Gastroesophageal sphincter (tissue), 3 donors: Measurements from ENCODE around the gene TRIM65.
A peak's percentile ranks its signal among the peaks of the same experiment; 100 is the strongest.

Experiments used
- POLR2AphosphoS5 ChIP-seq: sonication (generic); formaldehyde crosslinking; IDR thresholded peaks from one replicate; pipeline ENCODE4 v1.6.1; 2017; ENCODE audit warnings: antibody characterized with exemption
- TF ChIP-seq, protein P1 (sequence below), 4 experiments: fragments of 200-600 bp in 2 of 4; fragments of 450-650 bp in 2 of 4; sonication (generic) in 1 of 4; IDR thresholded peaks; one replicate each; pipeline ENCODE4 v1.5.1; 2017 to 2019; ENCODE audit warnings: antibody characterized with exemption in 4 of 4, mild to moderate bottlenecking in 2 of 4, moderate library complexity in 2 of 4

DNA sequence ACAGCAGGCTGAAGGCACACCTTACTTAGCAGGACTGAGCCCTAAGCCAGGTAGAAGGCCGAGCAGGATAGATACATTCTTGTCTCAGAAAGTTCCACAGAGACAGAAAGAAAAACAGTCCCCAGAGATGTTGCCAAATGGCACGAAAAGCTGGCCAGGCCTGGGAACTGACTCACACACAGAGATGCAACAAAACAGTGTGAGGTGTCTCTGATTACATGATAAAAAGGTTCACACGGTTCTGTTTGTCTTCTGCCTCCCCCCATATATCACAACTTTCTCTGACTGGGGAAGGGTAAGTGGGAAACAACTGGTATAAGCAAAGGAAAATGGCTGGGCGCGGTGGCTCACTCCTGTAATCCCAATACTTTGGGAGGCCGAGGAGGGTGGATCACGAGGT lies 43.3 kb downstream of the TRIM65 start:
- TF ChIP-seq POLR2AphosphoS5 = peak; percentile 5
- TF ChIP-seq, protein P1, sequence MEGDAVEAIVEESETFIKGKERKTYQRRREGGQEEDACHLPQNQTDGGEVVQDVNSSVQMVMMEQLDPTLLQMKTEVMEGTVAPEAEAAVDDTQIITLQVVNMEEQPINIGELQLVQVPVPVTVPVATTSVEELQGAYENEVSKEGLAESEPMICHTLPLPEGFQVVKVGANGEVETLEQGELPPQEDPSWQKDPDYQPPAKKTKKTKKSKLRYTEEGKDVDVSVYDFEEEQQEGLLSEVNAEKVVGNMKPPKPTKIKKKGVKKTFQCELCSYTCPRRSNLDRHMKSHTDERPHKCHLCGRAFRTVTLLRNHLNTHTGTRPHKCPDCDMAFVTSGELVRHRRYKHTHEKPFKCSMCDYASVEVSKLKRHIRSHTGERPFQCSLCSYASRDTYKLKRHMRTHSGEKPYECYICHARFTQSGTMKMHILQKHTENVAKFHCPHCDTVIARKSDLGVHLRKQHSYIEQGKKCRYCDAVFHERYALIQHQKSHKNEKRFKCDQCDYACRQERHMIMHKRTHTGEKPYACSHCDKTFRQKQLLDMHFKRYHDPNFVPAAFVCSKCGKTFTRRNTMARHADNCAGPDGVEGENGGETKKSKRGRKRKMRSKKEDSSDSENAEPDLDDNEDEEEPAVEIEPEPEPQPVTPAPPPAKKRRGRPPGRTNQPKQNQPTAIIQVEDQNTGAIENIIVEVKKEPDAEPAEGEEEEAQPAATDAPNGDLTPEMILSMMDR (IDR thresholded peaks at IDR 0.05) = no peak
